IMR-90 (cell line): Measurements from ENCODE around the gene PRR19. TPM values are rescaled to one million over a fixed set of nuclear protein-coding genes. Genes with fewer than 3 reads are reported as not detected.

Source experiments
- ATAC-seq: fragments of 200-7000 bp; cut with Tn5 transposase; 2 replicates; pipeline ENCODE4 v1.9.1; 2020; ENCODE audit warnings: low read depth, mild to moderate bottlenecking, moderate library complexity
- BruUV-seq: library from RNA; stranded (reverse); fragments of 400-500 nt; replicated peaks from 2 replicates; lab custom pipeline; 2021; lab: Mats Ljungman, UMichigan
- CTCF ChIA-PET: fragments of 300-600 bp; formaldehyde crosslinking; extraction: SDS; loops from one replicate; lab custom pipeline; 2021; ENCODE audit warnings: antibody characterized with exemption; lab: Yijun Ruan, JAX
- POLR2A ChIA-PET: fragments of 300-600 bp; sonication (Branson Sonifier 250); formaldehyde crosslinking; loops from one replicate; lab custom pipeline; 2022; ENCODE audit warnings: antibody characterized with exemption; ENCODE audit not compliant: unreplicated experiment; lab: Charles Lee
- DNase-seq: peaks from one replicate; pipeline ENCODE4 v3.0.0; 2013
- H2AFZ ChIP-seq: replicated peaks from 2 replicates; pipeline ENCODE3; 2013; ENCODE audit warnings: low read length, mild to moderate bottlenecking; ENCODE audit not compliant: poor library complexity
- H2AK5ac ChIP-seq: 2 replicates; pipeline ENCODE4 v1.6.1; 2013; ENCODE audit warnings: low read depth, low read length, inconsistent platforms
- H2AK9ac ChIP-seq: replicated peaks from 2 replicates; pipeline ENCODE3; 2013; ENCODE audit warnings: mild to moderate bottlenecking, low read depth, low read length, moderate library complexity; ENCODE audit not compliant: poor library complexity
- H2BK120ac ChIP-seq: 2 replicates; pipeline ENCODE4 v1.6.1; 2013; ENCODE audit warnings: low read depth, low read length, inconsistent platforms
- H2BK15ac ChIP-seq: 3 replicates; pipeline ENCODE4 v1.6.1; 2013; ENCODE audit warnings: low read depth, low read length, inconsistent platforms
- H2BK20ac ChIP-seq: 2 replicates; pipeline ENCODE4 v1.6.1; 2013; ENCODE audit warnings: low read depth, mild to moderate bottlenecking, inconsistent platforms, low read length, moderate library complexity
- H2BK5ac ChIP-seq: 2 replicates; pipeline ENCODE4 v1.6.1; 2013; ENCODE audit warnings: mild to moderate bottlenecking, low read depth, low read length, inconsistent platforms; ENCODE audit not compliant: poor library complexity, severe bottlenecking
- H3K14ac ChIP-seq: replicated peaks from 2 replicates; pipeline ENCODE4 v1.6.1; 2013; ENCODE audit warnings: low read depth, low read length, inconsistent platforms
- H3K18ac ChIP-seq: 2 replicates; pipeline ENCODE4 v1.6.1; 2013; ENCODE audit warnings: low read depth, low read length, control low read depth
- H3K23ac ChIP-seq: 2 replicates; pipeline ENCODE4 v1.6.1; 2013; ENCODE audit warnings: low read depth, low read length, inconsistent platforms
- H3K27ac ChIP-seq: 2 replicates; pipeline ENCODE4 v1.5.1; 2013; ENCODE audit warnings: mild to moderate bottlenecking, control low read depth, low read length; ENCODE audit not compliant: insufficient read depth
- H3K27me3 ChIP-seq: 2 replicates; pipeline ENCODE4 v1.6.1; 2013; ENCODE audit warnings: low read length; ENCODE audit not compliant: control insufficient read depth, insufficient read depth
- H3K36me3 ChIP-seq: 2 replicates; pipeline ENCODE4 v1.6.1; 2013; ENCODE audit warnings: low read length, mixed read lengths; ENCODE audit not compliant: control insufficient read depth, insufficient read depth
- H3K4ac ChIP-seq: 2 replicates; pipeline ENCODE4 v1.6.1; 2013; ENCODE audit warnings: low read depth, low read length, inconsistent platforms
- H3K4me1 ChIP-seq: 2 replicates; pipeline ENCODE4 v1.6.1; 2013; ENCODE audit warnings: low read length, mixed read lengths; ENCODE audit not compliant: control insufficient read depth, insufficient read depth
- H3K4me2 ChIP-seq: 2 replicates; pipeline ENCODE4 v1.6.1; 2013; ENCODE audit warnings: low read depth, mild to moderate bottlenecking, control low read depth, low read length, moderate library complexity
- H3K4me3 ChIP-seq: 2 replicates; pipeline ENCODE4 v1.5.1; 2013; ENCODE audit warnings: low read depth, mild to moderate bottlenecking, control low read depth, low read length, moderate library complexity; ENCODE audit not compliant: insufficient read depth
- H3K56ac ChIP-seq: 2 replicates; pipeline ENCODE4 v1.6.1; 2013; ENCODE audit warnings: low read length, inconsistent platforms; ENCODE audit not compliant: insufficient read depth; ENCODE audit errors: extremely low read depth
- H3K79me1 ChIP-seq, 2 experiments: 2 replicates each; pipeline ENCODE4 v1.6.1; 2013; ENCODE audit warnings: low read length in 2 of 2, inconsistent platforms in 1 of 2, low read depth in 1 of 2
- H3K9ac ChIP-seq: 2 replicates; pipeline ENCODE4 v1.6.1; 2013; ENCODE audit warnings: low read depth, low read length, control low read depth
- H3K9me1 ChIP-seq: 2 replicates; pipeline ENCODE4 v1.6.1; 2013; ENCODE audit warnings: low read length, inconsistent platforms; ENCODE audit not compliant: insufficient read depth
- H3K9me3 ChIP-seq: 2 replicates; pipeline ENCODE4 v1.6.1; 2013; ENCODE audit warnings: low read length; ENCODE audit not compliant: control insufficient read depth, insufficient read depth
- H4K20me1 ChIP-seq: 2 replicates; pipeline ENCODE4 v1.6.1; 2013; ENCODE audit warnings: low read length, inconsistent platforms; ENCODE audit not compliant: insufficient read depth
- H4K5ac ChIP-seq: 2 replicates; pipeline ENCODE4 v1.6.1; 2013; ENCODE audit warnings: mild to moderate bottlenecking, low read depth, low read length, control low read depth
- H4K8ac ChIP-seq, 2 experiments: 2 replicates each; pipeline ENCODE4 v1.6.1; 2013; ENCODE audit warnings: low read depth in 2 of 2, low read length in 2 of 2, control low read depth in 1 of 2, inconsistent platforms in 1 of 2
- H4K91ac ChIP-seq: 2 replicates; pipeline ENCODE4 v1.6.1; 2013; ENCODE audit warnings: low read depth, low read length, inconsistent platforms; ENCODE audit not compliant: insufficient read depth
- BHLHE40 ChIP-seq: fragments of 150-350 bp; IDR thresholded peaks from 2 replicates; pipeline ENCODE4 v1.6.1; 2016; ENCODE audit warnings: mild to moderate bottlenecking, low read depth, low read length
- CEBPB ChIP-seq: IDR thresholded peaks from 2 replicates; pipeline ENCODE4 v1.6.1; 2012; ENCODE audit warnings: low read depth, low read length, improper control_type of control experiment
- CTCF ChIP-seq: conservative IDR thresholded peaks from 2 replicates; pipeline ENCODE4 v1.5.1; 2012; ENCODE audit warnings: mild to moderate bottlenecking, low read depth, low read length, improper control_type of control experiment
- ELK1 ChIP-seq: fragments of 150-350 bp; IDR thresholded peaks from 2 replicates; pipeline ENCODE4 v1.6.1; 2016; ENCODE audit warnings: low read depth, mild to moderate bottlenecking, low read length, moderate library complexity, borderline replicate concordance
- FOS ChIP-seq: fragments of 150-350 bp; IDR thresholded peaks from 2 replicates; pipeline ENCODE4 v1.6.1; 2016; ENCODE audit warnings: low read depth, low read length
- MAFK ChIP-seq: IDR thresholded peaks from 2 replicates; pipeline ENCODE4 v1.6.1; 2012; ENCODE audit warnings: low read depth, low read length, improper control_type of control experiment
- MAZ ChIP-seq: IDR thresholded peaks from 2 replicates; pipeline ENCODE4 v1.6.1; 2012; ENCODE audit warnings: low read depth, mild to moderate bottlenecking, low read length, improper control_type of control experiment, moderate library complexity, borderline replicate concordance
- MXI1 ChIP-seq: IDR thresholded peaks from 2 replicates; pipeline ENCODE4 v1.6.1; 2012; ENCODE audit warnings: low read depth, mild to moderate bottlenecking, low read length, moderate library complexity, borderline replicate concordance
- NFE2L2 ChIP-seq: fragments of 150-350 bp; IDR thresholded peaks from 2 replicates; pipeline ENCODE4 v1.6.1; 2016; ENCODE audit warnings: low read depth, mild to moderate bottlenecking, low read length
- POLR2A ChIP-seq: IDR thresholded peaks from 2 replicates; pipeline ENCODE4 v1.6.1; 2012; ENCODE audit warnings: mild to moderate bottlenecking, low read depth, low read length
- RCOR1 ChIP-seq: IDR thresholded peaks from 2 replicates; pipeline ENCODE4 v1.6.1; 2012; ENCODE audit warnings: mild to moderate bottlenecking, low read length, improper control_type of control experiment; ENCODE audit not compliant: insufficient replicate concordance
- RFX5 ChIP-seq: IDR thresholded peaks from 2 replicates; pipeline ENCODE4 v1.8.0; 2012; ENCODE audit warnings: low read depth, mild to moderate bottlenecking, low read length, moderate library complexity
- SMC3 ChIP-seq: fragments of 150-350 bp; IDR thresholded peaks from 2 replicates; pipeline ENCODE4 v1.6.1; 2016; ENCODE audit warnings: low read depth, mild to moderate bottlenecking, antibody characterized with exemption, low read length, moderate library complexity
- WGBS, 2 experiments: methylation state at CpG; one replicate each; pipeline versions ENCODE4 v1.1.5 to v1.1.7; 2013; ENCODE audit warnings: missing lambda C conversion rate in 2 of 2; ENCODE audit not compliant: insufficient read length in 1 of 2; ENCODE audit errors: extremely low coverage in 2 of 2; 5-methylcytosine and 5-hydroxymethylcytosine counted together
- dilution Hi-C: fragments of 300-500 bp; cut with HindIII; formaldehyde crosslinking; loops from one replicate; pipeline ENCODE4 v1.14.3; 2018; ENCODE audit warnings: low sequenced_read_pairs; ENCODE audit not compliant: unreplicated experiment
- in situ Hi-C: fragments of 300-500 bp; cut with MboI; formaldehyde crosslinking; loops from 3 replicates; pipeline ENCODE4 v1.14.3; 2019; ENCODE audit warnings: low sequenced_read_pairs, inconsistent platforms, mixed read lengths
- intact Hi-C: fragments of 100-400 bp; cut with micrococcal nuclease; formaldehyde crosslinking; loops from 2 replicates; pipeline ENCODE4 v1.10.0; 2022
- polyA plus RNA-seq, 3 experiments: library from polyadenylated mRNA; depleted of rRNA; stranded (reverse); fragments of >200 nt; gene quantifications; 2 replicates each; pipeline ENCODE4 v1.2.3, GENCODE V29; 2012; ENCODE audit warnings: low replicate concordance in 1 of 3
- total RNA-seq: library from RNA; depleted of rRNA; stranded (reverse); fragments of >200 nt; gene quantifications from 2 replicates; pipeline ENCODE4 v1.2.3, GENCODE V29; 2012
- TF ChIP-seq, protein P1 (sequence below): fragments of 150-350 bp; IDR thresholded peaks from 2 replicates; pipeline ENCODE4 v1.6.1; 2017; ENCODE audit warnings: mild to moderate bottlenecking, antibody characterized with exemption, low read length, low read depth

Gene PRR19
- total and polyA plus RNA-seq, 2 of the 4 experiments (the other 2 are of a cell fraction), result 0.36 to 1.6 TPM

- dilution Hi-C loops (no loop called here), intact Hi-C loops (no loop called here), in situ Hi-C loops (no loop called here)
- no peak overlapping the region for H4K91ac ChIP-seq
- ATAC-seq, result no peak
- no peaks in the 10 kb centered on the region for H3K4me1 ChIP-seq
- H3K27ac ChIP-seq, result no peak overlapping the region
- no peak overlapping the region for H3K4me3 ChIP-seq
- H4K8ac ChIP-seq, result no peak overlapping the region
- POLR2A ChIA-PET, result no interaction called here
- H2AK5ac ChIP-seq, result no peak overlapping the region
- no TSS peak for BruUV-seq
- no peaks in the 10 kb centered on the region for H3K9me1 ChIP-seq
- H3K27me3 ChIP-seq, result no peaks in the 10 kb centered on the region
- H3K18ac ChIP-seq, result no peak overlapping the region
- H2BK15ac ChIP-seq, result no peak overlapping the region
- CTCF ChIA-PET, result no interaction called here
- no peak overlapping the region for H3K9ac ChIP-seq
- no peak for DNase-seq
- H3K36me3 ChIP-seq, result peaks cover 81% of the 10 kb centered on the region
- peaks cover 6 to 10% of the 10 kb centered on the region in 2 experiments for H3K79me1 ChIP-seq
- H3K9me3 ChIP-seq, result no peaks in the 10 kb centered on the region
- H2AK9ac ChIP-seq, result no peak overlapping the region
- peak overlapping the region; percentile 11 for H2AFZ ChIP-seq
- no peak overlapping the region for H2BK20ac ChIP-seq
- H2BK120ac ChIP-seq, result no peak overlapping the region
- TF ChIP-seq NFE2L2 (no peak), SMC3 (no peak), MAFK (no peak), ELK1 (no peak), BHLHE40 (no peak), CEBPB (no peak), MAZ (no peak), FOS (no peak), CTCF (no peak), RFX5 (no peak), MXI1 (no peak), RCOR1 (no peak), POLR2A (no peak)
- TF ChIP-seq, protein P1, sequence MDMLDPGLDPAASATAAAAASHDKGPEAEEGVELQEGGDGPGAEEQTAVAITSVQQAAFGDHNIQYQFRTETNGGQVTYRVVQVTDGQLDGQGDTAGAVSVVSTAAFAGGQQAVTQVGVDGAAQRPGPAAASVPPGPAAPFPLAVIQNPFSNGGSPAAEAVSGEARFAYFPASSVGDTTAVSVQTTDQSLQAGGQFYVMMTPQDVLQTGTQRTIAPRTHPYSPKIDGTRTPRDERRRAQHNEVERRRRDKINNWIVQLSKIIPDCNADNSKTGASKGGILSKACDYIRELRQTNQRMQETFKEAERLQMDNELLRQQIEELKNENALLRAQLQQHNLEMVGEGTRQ, result no peak
- H3K56ac ChIP-seq, result no peak overlapping the region
- H2BK5ac ChIP-seq, result no peak overlapping the region
- no peak overlapping the region for H3K14ac ChIP-seq
- H3K4ac ChIP-seq, result no peak overlapping the region
- H4K20me1 ChIP-seq, result peaks cover 10% of the 10 kb centered on the region
- WGBS, 2 experiments, result 95% methylated on average over 8 of the region's 27 CpGs; no CpG with 5 or more reads in 1 of the 2 experiments
- no peak overlapping the region for H3K23ac ChIP-seq
- H3K4me2 ChIP-seq, result no peak overlapping the region
- H4K5ac ChIP-seq, result no peak overlapping the region
These were observed 9.6 kb upstream of the PRR19 start for GRCh38 chr19:42292042-42292960.
